HUES6 (cell line): ENCODE results near the gene NGLY1.

Experiments
- H3K27ac ChIP-seq: 2 replicates; pipeline ENCODE4 v1.7.0; 2013; ENCODE audit warnings: low read depth, mild to moderate bottlenecking, low read length, inconsistent platforms
- H3K27me3 ChIP-seq: 2 replicates; pipeline ENCODE4 v1.6.1; 2013; ENCODE audit warnings: low read length; ENCODE audit not compliant: control insufficient read depth, insufficient read depth
- H3K36me3 ChIP-seq: 2 replicates; pipeline ENCODE4 v1.6.1; 2013; ENCODE audit warnings: low read length; ENCODE audit not compliant: control insufficient read depth, insufficient read depth
- H3K4me1 ChIP-seq: 2 replicates; pipeline ENCODE4 v1.6.1; 2013; ENCODE audit warnings: low read length; ENCODE audit not compliant: control insufficient read depth, insufficient read depth
- H3K4me3 ChIP-seq: 2 replicates; pipeline ENCODE4 v1.5.1; 2013; ENCODE audit warnings: low read depth, low read length
- H3K9ac ChIP-seq: one replicate; pipeline ENCODE4 v1.6.1; 2013; ENCODE audit warnings: mild to moderate bottlenecking, low read length
- H3K9me3 ChIP-seq: 2 replicates; pipeline ENCODE4 v1.6.1; 2013; ENCODE audit warnings: low read depth, low read length; ENCODE audit not compliant: control insufficient read depth, insufficient read depth

NGLY1 gene

GRCh38 chr3:25783661-25784512 lies 644 bp upstream of the NGLY1 start:
- Histone ChIP-seq H3K4me1 (peaks cover 15% of the 10 kb centered on the region), H3K4me3 (peak overlapping the region; percentile 68), H3K36me3 (no peaks in the 10 kb centered on the region), H3K27ac (no peak overlapping the region), H3K27me3 (no peaks in the 10 kb centered on the region; the same call in 1 of the 2 replicates), H3K9me3 (no peaks in the 10 kb centered on the region), H3K9ac (no peak overlapping the region)

- no peaks in the 10 kb centered on the region for H3K9me3 ChIP-seq
- peaks cover 11% of the 10 kb centered on the region for H3K4me1 ChIP-seq
- H3K27me3 ChIP-seq, result no peaks in the 10 kb centered on the region; the same call in 1 of the 2 replicates
- peaks cover 9% of the 10 kb centered on the region for H3K36me3 ChIP-seq
- H3K4me3 ChIP-seq, result peak overlapping the region; percentile 86
- peak overlapping the region; percentile 55; the same call in 1 of the 2 replicates for H3K27ac ChIP-seq
- H3K9ac ChIP-seq, result peak overlapping the region; percentile 79
These were observed 656 bp downstream of the NGLY1 start for GRCh38 chr3:25782636-25782937.

- H3K27ac ChIP-seq, result no peak overlapping the region
- peaks cover 15% of the 10 kb centered on the region for H3K36me3 ChIP-seq
- H3K9me3 ChIP-seq, result no peaks in the 10 kb centered on the region
- peak overlapping the region; percentile 86 for H3K4me3 ChIP-seq
- H3K9ac ChIP-seq, result no peak overlapping the region
- H3K4me1 ChIP-seq, result peaks cover 11% of the 10 kb centered on the region
- H3K27me3 ChIP-seq, result no peaks in the 10 kb centered on the region; the same call in 1 of the 2 replicates
These were observed 1.3 kb downstream of the NGLY1 start for GRCh38 chr3:25781758-25782594.

- Histone ChIP-seq H3K4me1 (peaks cover 11% of the 10 kb centered on the region), H3K27ac (no peak overlapping the region), H3K27me3 (no peaks in the 10 kb centered on the region; the same call in 1 of the 2 replicates), H3K36me3 (peaks cover 22% of the 10 kb centered on the region), H3K4me3 (0 out of 2 replicates have a peak overlapping the region, but pooled peaks have one; percentile 86), H3K9ac (no peak overlapping the region), H3K9me3 (no peaks in the 10 kb centered on the region)
These were observed 2.0 kb downstream of the NGLY1 start for GRCh38 chr3:25781145-25781757.

- Histone ChIP-seq H3K27me3 (no peaks in the 10 kb centered on the region; the same call in 1 of the 2 replicates), H3K27ac (no peak overlapping the region), H3K4me1 (peaks cover 11% of the 10 kb centered on the region), H3K9ac (no peak overlapping the region), H3K4me3 (no peak overlapping the region), H3K36me3 (peaks cover 28% of the 10 kb centered on the region), H3K9me3 (no peaks in the 10 kb centered on the region)
These were observed 2.6 kb downstream of the NGLY1 start for GRCh38 chr3:25780618-25781017.

- Histone ChIP-seq H3K27ac (no peak overlapping the region), H3K4me3 (no peak overlapping the region), H3K9me3 (peaks cover 7% of the 10 kb centered on the region; the same call in 1 of the 2 replicates), H3K27me3 (no peaks in the 10 kb centered on the region), H3K4me1 (no peaks in the 10 kb centered on the region), H3K36me3 (peaks cover 49% of the 10 kb centered on the region), H3K9ac (no peak overlapping the region)
These were observed 7.3 kb downstream of the NGLY1 start for GRCh38 chr3:25775936-25776335.

GRCh38 chr3:25768851-25769250 lies 14.4 kb downstream of the NGLY1 start:
- Histone ChIP-seq H3K4me1 (no peaks in the 10 kb centered on the region), H3K27me3 (no peaks in the 10 kb centered on the region), H3K4me3 (no peak overlapping the region), H3K9me3 (peaks cover 3% of the 10 kb centered on the region; the same call in 1 of the 2 replicates), H3K36me3 (peaks cover 10% of the 10 kb centered on the region), H3K27ac (no peak overlapping the region), H3K9ac (no peak overlapping the region)

GRCh38 chr3:25751725-25752124 lies 31.5 kb downstream of the NGLY1 start:
- no peaks in the 10 kb centered on the region for H3K9me3 ChIP-seq
- H3K9ac ChIP-seq, result no peak overlapping the region
- H3K4me3 ChIP-seq, result no peak overlapping the region
- no peaks in the 10 kb centered on the region for H3K27me3 ChIP-seq
- H3K4me1 ChIP-seq, result peaks cover 7% of the 10 kb centered on the region; the same call in 1 of the 2 replicates
- peaks cover 23% of the 10 kb centered on the region for H3K36me3 ChIP-seq
- H3K27ac ChIP-seq, result no peak overlapping the region

- Histone ChIP-seq H3K27ac (no peak overlapping the region), H3K36me3 (peaks cover 23% of the 10 kb centered on the region), H3K27me3 (no peaks in the 10 kb centered on the region), H3K4me3 (no peak overlapping the region), H3K9me3 (no peaks in the 10 kb centered on the region), H3K9ac (no peak overlapping the region), H3K4me1 (peaks cover 7% of the 10 kb centered on the region; the same call in 1 of the 2 replicates)
These were observed 32.2 kb downstream of the NGLY1 start for GRCh38 chr3:25751048-25751447.

GRCh38 chr3:25749031-25749581 lies 34.1 kb downstream of the NGLY1 start:
- Histone ChIP-seq H3K4me1 (peaks cover 7% of the 10 kb centered on the region; the same call in 1 of the 2 replicates), H3K4me3 (no peak overlapping the region), H3K36me3 (peaks cover 23% of the 10 kb centered on the region), H3K9ac (no peak overlapping the region), H3K27me3 (no peaks in the 10 kb centered on the region), H3K27ac (no peak overlapping the region), H3K9me3 (no peaks in the 10 kb centered on the region)
